LoVo (cell line): ENCODE data around the gene FHOD1.
A peak's percentile ranks its signal among the peaks of the same experiment; 100 is the strongest.

Source experiments
- DNase-seq: peaks from one replicate; pipeline ENCODE4 v3.0.0-alpha.2; 2016; ENCODE audit warnings: low spot score

The FHOD1 gene

DNA sequence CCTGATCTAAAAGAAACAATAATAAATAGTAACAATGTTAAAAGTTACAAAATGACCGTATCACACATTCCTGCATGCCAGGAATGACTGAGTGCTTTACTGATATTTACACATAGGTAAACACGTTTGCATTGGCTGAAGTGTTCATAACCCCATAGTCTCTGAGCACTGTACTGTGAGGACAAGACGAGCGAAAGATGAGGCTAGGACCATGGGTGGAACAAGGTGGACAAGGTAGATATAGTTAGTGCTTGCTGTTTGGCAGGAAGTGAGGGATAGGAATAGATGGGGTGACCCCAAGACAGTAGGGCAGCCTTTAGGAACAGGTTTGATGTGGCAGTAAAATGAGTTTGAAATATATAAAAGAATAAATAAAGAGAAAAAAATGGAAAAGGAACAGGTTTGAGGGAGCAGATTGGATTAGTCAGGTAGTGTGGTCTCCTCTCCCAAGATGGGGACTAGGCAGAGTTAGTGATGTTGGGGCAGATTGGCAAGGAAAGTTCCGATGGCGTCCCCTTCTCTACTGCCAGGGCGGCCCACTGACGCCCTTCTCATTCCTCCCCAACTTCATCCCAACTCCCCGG is 55.8 kb downstream of the FHOD1 start:
- DNase-seq, result no peak

DNA sequence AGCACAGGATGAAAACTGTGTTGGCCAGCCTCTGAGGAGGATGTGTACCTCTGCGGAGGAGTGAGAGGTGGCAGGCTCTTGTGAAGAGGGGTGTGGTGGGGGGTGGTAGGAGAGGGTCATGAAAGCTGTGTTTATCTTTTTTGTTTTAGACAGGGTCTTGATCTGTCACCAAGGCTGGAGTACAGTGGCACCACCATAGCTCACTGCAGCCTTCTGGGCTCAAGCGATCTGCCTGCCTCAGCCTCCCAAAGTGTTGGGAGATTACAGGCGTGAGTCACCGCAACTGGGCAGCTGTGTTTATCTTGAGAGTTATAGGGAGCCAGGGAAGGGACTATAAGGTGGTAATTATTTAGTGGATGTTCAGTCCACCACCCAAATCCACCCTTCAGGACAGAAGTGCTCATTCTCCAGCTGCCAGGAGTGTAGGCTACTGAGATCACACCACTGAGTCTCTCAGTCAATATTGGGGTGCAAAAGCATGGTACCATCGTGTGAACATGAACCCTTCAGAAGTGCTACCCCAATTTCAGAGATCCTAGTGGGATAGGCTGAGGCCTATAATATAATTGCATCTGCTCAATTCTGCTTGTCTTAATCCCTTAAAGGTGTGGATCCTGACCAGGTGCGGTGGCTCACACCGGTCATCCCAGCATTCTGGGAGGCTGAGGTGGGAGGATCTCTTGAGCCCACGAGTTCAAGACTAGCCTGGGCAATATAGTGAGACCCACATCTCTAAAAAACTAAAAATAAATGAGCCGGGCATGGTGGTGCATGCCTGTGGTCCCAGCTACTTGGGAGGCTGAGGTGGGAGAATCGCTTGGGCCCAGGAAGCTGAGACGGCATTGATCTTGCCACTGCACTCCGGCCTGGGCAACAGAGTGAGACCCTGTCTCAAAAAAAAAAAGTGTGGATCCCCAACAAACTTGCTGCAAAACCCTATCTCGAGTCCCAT is 56.6 kb downstream of the FHOD1 start:
- DNase-seq, result no peak

DNA sequence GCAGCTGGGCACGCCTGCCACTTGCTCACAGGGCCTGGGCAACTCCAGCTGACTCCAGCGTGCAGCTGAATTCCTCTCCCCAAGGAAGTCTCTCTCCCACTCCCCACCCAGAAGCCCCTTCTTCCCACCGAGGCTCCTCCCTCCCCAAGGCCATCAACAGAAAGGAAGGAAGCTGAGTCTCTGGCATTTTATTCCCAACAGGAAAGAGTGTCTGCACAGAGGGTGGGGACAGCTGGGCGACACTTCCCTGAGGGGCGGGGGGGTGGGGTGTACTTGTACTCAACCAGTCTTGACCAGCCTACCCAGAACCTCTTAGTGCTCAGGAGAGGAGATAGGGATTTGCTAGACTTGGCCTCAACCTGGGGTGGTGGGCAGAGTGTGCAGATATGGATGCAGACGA is 57.2 kb downstream of the FHOD1 start, which contains the start of gene EXOC3L1:
EXOC3L1 (minus strand) TSS at position 96 of the 400 bp plus-strand sequence. CDS start 460 bp downstream, outside the sequence.
- DNase-seq, result no peak

DNA sequence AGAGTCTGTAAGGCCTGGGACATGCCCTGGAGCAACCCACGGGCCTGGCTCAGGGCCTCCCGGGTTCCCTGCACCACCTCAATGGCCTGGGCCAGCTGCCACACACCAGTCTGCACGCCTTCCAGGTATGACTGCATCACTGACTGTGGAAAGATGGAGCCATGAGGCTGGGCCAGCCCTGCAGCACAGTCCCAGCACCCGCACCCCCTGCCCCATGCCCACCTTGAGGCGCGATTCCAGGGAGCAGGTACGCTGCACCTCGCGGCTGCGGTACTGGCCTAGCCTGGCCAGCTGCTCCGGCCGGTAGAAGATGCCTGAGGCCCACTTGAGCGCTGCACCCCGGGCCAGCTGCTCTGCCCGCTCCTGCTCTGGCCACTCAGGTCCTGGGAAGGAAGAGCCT is 58.5 kb downstream of the FHOD1 start:
- DNase-seq, result no peak

DNA sequence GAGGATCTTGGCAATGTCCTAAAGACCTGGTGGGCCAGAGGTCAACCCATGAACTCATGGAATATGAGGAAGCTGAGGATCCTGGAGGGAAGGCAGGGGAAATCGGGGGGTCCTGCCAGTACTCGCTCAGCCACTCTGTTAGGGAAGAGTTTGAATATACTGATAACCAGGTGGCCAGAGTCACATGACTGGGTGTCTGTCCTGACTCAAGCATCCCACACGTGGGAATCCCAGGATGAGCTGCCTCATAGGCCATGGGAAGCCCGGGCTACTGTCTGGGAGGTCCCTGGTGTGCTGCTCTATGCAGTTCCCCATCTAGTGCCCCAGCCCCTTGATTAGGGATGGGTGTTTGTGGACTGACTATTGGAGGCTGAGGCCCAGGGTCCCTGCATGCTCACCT is 59.0 kb downstream of the FHOD1 start:
- no peak for DNase-seq

DNA sequence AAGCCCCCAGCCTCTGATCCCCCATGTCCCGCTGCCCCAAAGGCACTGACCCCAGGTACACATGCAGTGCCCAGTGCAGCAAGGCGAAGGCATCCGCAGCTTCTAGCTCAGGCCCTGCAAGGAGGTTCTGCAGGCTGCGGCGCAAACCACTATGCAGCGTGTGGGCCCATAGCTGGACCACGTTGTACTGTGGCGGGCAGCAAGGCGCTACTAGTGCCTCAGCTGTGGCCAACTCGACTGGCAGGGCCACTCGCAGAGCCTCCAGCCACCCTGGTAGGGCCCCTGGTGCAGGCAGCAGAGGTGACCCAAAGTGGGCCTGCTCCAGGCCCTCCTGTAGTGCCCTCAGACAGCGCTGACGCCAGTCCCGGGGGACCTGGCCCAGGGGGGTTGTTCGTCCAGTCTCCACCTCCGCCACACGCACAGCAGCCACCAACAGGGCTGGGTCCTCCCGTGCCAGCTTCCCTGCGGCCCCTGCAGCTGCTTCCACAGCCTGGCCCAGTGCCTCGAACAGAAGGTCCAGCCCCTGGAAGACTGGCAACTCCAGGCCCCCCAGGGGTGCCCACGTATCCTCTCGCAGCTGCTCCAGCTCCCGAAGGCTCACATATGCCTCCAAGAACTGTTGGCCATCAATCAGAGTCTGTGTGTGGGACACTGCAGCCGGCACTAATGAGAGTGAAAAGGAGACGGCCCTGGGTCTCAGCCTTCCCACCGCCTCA is 59.9 kb downstream of the FHOD1 start:
- no peak for DNase-seq

DNA sequence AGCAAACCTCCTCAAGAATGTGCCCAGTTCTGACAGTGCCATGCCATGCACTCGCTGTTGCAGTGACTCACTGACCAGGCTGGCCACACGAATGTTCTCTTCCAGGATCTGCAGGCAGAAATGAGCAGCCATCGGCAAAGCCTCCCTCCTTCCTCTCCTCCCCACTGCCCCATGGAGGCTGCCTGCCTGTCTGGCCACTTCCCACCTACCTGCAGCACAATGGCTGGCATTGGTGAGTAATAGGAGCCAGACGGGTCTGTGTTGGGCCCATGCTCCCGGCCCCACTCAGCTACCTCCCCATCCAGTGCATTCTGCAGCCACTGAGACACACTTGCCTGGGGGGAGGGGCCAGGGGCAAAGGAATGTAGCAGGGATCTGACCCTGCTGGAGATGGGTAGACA is 60.7 kb downstream of the FHOD1 start:
- DNase-seq, result no peak

DNA sequence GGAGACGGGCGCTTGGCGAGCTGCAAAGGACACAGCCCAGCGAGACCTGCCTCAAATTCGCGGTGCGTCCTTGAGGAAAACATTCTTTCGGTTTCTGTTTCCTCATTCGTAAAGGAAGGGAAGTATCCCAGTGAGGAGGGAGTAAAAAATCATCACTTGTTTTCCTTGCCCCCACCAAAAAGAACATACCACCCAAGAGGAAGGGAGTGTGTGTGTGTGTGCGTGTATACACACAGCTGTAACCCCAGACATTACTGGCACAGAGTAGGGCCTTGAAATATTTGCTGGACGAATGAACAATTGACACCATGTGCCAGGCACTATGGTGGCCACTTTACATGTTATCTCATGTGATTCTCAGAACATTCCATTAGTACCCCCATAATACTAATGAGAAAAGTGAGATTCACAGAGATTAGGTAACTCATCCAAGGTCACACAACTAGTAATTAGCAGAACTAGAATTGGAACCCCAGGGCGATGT is 61.6 kb downstream of the FHOD1 start:
- DNase-seq, result no peak

DNA sequence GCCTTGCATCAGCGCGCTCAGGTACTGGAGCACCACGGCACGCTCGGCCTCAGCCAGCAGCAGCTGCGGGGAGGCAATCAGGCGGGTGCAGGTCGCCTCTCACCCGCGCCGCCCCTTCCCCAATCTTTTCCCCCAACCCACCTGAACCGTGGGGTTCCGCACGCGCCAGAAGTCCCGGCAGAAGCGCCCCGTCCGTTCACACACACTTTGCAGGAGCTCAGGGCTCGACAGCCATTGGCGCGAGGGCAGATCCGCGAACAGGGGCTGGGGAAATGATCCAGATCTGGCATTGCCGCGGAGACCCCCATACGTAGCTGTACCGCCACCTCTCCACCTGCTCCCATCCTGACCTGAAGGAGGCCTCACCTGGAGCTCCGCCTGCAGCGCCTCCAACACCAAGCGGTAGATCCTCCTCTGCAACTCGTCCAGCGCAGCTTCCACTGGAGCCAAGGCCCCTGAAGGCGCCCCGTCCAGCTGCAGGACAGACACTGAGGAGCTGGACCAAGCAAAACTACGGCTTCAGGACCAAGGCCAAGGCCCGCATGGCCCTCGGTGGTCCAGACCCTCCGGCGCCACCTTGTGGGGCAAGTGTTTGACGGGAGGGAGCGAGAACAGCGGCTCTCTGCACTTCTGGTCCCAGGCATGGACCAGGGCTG is 62.2 kb downstream of the FHOD1 start:
- DNase-seq, result peak; percentile 76

DNA sequence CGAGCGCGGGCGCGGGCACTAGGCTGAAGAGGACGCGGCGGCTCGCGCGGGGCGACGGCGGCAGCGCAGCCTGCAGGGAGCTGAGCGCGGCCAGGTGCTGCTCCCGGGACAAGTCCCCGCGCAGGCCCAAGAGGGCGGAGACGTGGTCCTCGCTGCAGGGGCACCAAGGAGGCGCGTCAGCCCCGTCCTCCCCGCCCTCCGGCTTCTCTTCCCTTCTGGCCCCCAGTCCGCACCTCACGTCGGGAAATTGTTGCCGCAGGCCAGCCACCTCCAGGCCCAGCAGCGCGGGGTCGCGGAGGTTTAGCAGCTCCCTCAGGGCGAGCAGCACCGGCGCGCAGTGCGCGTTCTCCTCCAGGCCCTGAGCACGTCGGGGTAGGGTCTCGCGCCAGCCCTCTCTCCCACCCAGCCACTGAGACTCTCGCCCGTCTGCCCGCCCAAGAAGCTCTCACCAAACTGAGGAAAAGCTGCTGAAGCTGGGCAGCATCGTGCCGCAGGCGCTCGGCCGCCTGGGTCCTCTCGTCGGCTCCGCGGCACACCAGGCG is 62.8 kb downstream of the FHOD1 start:
- no peak for DNase-seq

DNA sequence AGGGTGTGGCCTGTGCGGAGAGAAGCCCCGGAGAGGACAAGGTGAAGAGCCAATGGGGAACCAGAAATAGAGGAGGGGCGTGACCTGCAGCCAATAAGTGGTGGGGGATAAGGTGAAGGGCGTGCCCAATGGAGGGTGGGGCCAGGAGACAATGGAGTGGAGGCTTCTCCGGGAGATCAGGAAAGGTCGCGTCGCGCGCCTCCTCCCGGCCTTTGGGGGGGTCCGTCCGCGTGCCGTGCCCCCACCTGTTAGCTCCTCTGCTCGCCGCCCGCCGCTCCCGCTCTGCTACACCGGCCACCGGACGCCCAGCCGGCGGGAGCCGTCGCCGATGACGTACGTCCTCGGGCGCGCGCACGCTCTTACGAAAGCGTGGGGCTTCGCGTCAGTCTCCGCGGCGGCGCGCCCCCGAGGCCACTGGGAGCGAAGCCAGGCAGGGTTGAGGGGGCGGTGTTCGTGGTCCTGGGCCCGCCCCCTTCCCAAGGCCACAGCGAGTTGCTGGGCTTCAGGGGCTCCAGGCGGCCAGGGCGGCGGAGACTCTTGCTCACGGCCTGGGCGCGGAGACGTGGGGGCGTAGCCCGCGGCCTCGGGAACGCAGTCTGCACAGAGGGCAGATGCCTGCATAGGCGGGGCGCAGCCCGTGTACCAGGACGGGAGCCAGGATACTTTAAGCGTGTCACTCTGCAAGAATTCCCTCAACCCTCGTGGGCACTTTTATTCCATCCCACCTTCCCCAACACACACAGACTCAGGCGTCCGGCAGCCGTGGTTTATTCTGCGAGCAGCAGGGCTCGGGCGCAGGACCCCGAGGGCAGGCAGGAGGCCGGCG is 63.4 kb downstream of the FHOD1 start, which contains the start of gene MATCAP1:
MATCAP1 (minus strand) TSS at position 337 of the 826 bp plus-strand sequence. CDS start 3,353 bp downstream, outside the sequence.
- peak; percentile 97 for DNase-seq

DNA sequence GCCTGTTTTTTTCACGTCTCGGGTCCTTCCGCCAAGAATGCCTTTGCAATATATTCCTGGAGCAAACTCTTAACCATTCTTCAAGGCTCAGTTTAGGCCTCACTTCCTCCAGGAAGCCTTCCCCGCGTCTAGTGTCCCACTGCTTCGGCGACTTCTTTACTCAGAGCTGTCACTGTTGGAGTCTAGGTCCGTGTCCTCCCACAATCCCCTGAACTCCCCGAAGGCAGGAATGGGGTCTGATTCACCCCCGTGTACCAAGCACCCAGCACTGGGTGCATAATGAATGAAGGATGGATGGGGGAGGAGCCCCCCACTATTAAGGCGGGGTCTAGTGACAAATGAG is 64.0 kb downstream of the FHOD1 start:
- no peak for DNase-seq

DNA sequence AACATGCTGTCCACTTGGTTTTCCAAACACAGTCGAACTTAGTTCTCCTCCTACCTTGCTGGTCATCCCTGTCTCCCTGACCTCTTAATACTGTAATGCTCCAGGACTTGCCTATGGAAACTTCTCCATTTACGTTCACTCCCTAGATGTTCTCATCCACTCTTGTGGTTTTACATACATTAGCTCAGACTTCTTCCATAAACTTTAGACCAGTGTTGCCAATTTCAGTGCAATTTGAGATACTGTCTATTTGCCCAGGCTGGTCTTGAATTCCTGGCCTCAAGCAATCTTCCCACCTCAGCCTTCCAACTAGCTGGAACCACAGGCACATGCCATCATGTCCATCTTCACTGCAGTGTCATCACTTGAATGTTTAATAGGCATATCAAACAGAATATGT is 65.0 kb downstream of the FHOD1 start:
- DNase-seq, result no peak

DNA sequence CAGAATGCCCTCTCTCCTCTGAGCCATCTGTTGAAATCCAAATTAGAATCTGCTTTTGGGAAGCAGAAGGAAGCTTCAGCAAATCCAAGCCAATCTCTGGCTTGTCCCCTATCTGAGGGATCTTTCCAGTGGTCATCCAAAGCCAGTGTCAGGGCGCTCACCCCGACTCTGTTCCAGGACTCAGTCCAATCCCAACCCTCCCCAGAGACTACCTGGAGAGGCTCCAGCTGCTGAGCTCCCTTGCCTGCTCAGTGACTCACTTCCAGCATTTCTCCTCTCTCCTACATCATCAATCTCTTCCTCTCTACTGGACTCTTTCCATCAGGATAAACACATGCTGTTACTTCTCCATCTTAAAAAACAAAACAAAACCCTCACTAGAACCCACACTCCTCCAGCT is 65.9 kb downstream of the FHOD1 start:
- no peak for DNase-seq

DNA sequence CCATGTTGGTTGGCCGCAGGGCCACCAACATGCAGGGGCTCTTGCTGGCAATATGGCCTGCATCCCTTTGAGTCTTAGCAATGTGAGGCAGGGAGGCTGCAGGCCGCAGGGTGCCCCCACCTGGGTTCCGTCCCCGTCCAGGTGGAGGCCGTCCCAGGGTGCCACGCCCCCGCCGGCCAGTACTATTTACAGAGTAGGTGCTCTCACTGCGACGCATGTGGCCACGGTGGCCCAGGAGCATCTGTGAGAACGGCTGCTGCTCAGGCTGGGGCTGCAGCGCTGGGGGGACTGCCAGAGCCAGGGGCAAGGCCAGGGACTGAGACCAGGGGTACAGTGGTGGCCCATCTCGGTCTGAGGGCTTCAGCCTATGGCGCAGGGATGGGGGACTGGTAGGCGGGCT is 67.1 kb downstream of the FHOD1 start:
- no peak for DNase-seq

DNA sequence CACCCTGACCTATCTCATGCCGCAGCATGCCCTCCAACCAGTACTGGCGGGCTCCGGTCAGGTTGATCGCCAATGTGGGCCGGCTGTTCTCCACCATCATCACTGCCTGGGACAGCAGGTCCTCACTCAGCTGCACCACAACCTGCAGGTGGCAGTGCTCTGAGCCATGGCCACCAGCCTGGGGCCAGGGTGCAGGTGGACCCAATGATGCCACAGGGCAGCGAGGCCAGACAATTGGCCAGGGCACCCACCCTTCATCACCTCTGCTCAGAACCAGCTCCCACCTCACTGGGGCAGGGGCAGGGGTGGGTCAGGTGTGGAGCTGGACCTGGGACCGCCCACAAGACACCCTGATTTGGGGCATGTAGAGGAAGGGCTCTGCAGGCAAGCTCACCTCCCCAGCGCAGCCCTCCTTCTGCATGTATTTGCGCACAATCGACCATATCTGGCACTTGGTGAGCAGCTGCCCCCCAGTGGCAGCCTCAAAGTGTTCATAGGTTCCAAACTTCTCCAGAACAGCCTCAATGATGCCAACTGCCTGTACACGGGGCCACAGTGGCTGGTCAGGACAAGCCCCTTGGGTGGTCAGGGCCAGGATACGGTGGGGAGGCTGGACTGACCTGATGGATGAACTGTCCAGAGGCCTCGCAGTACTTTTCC is 67.7 kb downstream of the FHOD1 start:
- no peak for DNase-seq
